GM23338 (cell line): Measurements from ENCODE around the gene C22orf15.

ENCODE experiments used
- CREB1 ChIP-seq: fragments of 250-450 bp; sonication (Bioruptor Pico); IDR thresholded peaks from 2 replicates; pipeline ENCODE4 v1.5.0; 2020; ENCODE audit warnings: low read depth, mild to moderate bottlenecking, moderate library complexity
- CTCF ChIP-seq, 2 experiments: fragments of 200-600 bp in 1 of 2; sonication (generic) in 1 of 2; conservative IDR thresholded peaks; 2 replicates each; pipeline versions ENCODE4 v1.5.1 to v1.6.1; 2016 to 2017; ENCODE audit warnings: antibody characterized with exemption in 2 of 2, low read depth in 2 of 2, mild to moderate bottlenecking in 2 of 2, moderate library complexity in 1 of 2
- ETS1 ChIP-seq: IDR thresholded peaks from 2 replicates; pipeline ENCODE4 v1.6.1; 2016; ENCODE audit warnings: antibody characterized with exemption
- EZH2 ChIP-seq: fragments of 200-600 bp; sonication (generic); IDR thresholded peaks from one replicate; pipeline ENCODE4 v1.8.0; 2017; ENCODE audit warnings: antibody characterized with exemption, mild to moderate bottlenecking, low read depth; ENCODE audit not compliant: unreplicated experiment
- EZH2phosphoT487 ChIP-seq: fragments of 200-600 bp; sonication (generic); IDR thresholded peaks from one replicate; pipeline ENCODE4 v1.8.1; 2018; ENCODE audit warnings: antibody characterized with exemption; ENCODE audit not compliant: unreplicated experiment
- POLR2AphosphoS5 ChIP-seq: IDR thresholded peaks from 2 replicates; pipeline ENCODE4 v1.6.1; 2016; ENCODE audit warnings: antibody characterized with exemption, low read depth
- STAT1 ChIP-seq: IDR thresholded peaks from one replicate; pipeline ENCODE4 v1.6.1; 2016; ENCODE audit warnings: antibody characterized with exemption; ENCODE audit not compliant: unreplicated experiment
- TF ChIP-seq, protein P1 (sequence below): IDR thresholded peaks from one replicate; pipeline ENCODE4 v1.6.1; 2018; ENCODE audit warnings: antibody characterized with exemption; ENCODE audit not compliant: unreplicated experiment
- TF ChIP-seq, protein P2 (sequence below): fragments of 250-450 bp; sonication (Bioruptor Pico); IDR thresholded peaks from 2 replicates; pipeline ENCODE4 v1.5.0; 2020; ENCODE audit warnings: mild to moderate bottlenecking, moderate library complexity

DNA sequence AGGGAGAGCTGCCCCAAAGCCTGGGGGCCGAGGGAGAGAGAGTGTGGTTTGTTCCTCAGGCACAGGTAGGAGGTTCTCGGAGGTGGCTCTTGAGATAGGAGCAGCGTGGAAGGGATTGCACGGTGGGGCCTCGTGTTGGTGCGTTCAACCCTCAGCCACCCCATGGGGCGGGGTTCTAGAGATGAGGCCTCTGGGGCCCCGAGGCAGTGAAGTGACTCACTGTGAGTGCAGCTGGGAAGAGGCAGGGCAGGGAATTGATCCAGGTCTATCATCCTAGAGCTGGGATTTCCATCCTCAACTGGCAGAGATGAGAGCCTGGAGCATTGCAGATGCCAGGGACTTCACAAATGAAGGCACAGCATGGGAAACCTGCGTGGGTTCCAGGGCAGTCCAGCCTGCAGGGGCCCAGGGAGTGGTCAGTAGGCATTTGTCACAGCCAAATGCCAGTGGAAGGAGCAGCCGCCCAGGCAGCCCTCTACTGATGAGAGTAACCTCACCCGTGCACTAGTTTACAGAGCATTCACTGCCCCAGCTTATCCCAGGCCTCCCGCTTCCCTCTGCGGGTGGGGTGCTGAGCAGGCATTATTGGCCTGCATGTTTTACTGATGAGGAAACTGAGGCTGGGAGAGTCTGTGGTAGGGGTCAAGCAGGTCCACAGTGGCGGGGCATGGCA is 18.9 kb downstream of the C22orf15 start:
- no peak for TF ChIP-seq POLR2AphosphoS5
- TF ChIP-seq, protein P1, sequence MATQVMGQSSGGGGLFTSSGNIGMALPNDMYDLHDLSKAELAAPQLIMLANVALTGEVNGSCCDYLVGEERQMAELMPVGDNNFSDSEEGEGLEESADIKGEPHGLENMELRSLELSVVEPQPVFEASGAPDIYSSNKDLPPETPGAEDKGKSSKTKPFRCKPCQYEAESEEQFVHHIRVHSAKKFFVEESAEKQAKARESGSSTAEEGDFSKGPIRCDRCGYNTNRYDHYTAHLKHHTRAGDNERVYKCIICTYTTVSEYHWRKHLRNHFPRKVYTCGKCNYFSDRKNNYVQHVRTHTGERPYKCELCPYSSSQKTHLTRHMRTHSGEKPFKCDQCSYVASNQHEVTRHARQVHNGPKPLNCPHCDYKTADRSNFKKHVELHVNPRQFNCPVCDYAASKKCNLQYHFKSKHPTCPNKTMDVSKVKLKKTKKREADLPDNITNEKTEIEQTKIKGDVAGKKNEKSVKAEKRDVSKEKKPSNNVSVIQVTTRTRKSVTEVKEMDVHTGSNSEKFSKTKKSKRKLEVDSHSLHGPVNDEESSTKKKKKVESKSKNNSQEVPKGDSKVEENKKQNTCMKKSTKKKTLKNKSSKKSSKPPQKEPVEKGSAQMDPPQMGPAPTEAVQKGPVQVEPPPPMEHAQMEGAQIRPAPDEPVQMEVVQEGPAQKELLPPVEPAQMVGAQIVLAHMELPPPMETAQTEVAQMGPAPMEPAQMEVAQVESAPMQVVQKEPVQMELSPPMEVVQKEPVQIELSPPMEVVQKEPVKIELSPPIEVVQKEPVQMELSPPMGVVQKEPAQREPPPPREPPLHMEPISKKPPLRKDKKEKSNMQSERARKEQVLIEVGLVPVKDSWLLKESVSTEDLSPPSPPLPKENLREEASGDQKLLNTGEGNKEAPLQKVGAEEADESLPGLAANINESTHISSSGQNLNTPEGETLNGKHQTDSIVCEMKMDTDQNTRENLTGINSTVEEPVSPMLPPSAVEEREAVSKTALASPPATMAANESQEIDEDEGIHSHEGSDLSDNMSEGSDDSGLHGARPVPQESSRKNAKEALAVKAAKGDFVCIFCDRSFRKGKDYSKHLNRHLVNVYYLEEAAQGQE, result no peak
- TF ChIP-seq CTCF (conservative IDR thresholded peaks at IDR 0.05; ENCODE audit: low read depth in 2 of 2), result no peak
- TF ChIP-seq EZH2, result no peak
- TF ChIP-seq, protein P2, sequence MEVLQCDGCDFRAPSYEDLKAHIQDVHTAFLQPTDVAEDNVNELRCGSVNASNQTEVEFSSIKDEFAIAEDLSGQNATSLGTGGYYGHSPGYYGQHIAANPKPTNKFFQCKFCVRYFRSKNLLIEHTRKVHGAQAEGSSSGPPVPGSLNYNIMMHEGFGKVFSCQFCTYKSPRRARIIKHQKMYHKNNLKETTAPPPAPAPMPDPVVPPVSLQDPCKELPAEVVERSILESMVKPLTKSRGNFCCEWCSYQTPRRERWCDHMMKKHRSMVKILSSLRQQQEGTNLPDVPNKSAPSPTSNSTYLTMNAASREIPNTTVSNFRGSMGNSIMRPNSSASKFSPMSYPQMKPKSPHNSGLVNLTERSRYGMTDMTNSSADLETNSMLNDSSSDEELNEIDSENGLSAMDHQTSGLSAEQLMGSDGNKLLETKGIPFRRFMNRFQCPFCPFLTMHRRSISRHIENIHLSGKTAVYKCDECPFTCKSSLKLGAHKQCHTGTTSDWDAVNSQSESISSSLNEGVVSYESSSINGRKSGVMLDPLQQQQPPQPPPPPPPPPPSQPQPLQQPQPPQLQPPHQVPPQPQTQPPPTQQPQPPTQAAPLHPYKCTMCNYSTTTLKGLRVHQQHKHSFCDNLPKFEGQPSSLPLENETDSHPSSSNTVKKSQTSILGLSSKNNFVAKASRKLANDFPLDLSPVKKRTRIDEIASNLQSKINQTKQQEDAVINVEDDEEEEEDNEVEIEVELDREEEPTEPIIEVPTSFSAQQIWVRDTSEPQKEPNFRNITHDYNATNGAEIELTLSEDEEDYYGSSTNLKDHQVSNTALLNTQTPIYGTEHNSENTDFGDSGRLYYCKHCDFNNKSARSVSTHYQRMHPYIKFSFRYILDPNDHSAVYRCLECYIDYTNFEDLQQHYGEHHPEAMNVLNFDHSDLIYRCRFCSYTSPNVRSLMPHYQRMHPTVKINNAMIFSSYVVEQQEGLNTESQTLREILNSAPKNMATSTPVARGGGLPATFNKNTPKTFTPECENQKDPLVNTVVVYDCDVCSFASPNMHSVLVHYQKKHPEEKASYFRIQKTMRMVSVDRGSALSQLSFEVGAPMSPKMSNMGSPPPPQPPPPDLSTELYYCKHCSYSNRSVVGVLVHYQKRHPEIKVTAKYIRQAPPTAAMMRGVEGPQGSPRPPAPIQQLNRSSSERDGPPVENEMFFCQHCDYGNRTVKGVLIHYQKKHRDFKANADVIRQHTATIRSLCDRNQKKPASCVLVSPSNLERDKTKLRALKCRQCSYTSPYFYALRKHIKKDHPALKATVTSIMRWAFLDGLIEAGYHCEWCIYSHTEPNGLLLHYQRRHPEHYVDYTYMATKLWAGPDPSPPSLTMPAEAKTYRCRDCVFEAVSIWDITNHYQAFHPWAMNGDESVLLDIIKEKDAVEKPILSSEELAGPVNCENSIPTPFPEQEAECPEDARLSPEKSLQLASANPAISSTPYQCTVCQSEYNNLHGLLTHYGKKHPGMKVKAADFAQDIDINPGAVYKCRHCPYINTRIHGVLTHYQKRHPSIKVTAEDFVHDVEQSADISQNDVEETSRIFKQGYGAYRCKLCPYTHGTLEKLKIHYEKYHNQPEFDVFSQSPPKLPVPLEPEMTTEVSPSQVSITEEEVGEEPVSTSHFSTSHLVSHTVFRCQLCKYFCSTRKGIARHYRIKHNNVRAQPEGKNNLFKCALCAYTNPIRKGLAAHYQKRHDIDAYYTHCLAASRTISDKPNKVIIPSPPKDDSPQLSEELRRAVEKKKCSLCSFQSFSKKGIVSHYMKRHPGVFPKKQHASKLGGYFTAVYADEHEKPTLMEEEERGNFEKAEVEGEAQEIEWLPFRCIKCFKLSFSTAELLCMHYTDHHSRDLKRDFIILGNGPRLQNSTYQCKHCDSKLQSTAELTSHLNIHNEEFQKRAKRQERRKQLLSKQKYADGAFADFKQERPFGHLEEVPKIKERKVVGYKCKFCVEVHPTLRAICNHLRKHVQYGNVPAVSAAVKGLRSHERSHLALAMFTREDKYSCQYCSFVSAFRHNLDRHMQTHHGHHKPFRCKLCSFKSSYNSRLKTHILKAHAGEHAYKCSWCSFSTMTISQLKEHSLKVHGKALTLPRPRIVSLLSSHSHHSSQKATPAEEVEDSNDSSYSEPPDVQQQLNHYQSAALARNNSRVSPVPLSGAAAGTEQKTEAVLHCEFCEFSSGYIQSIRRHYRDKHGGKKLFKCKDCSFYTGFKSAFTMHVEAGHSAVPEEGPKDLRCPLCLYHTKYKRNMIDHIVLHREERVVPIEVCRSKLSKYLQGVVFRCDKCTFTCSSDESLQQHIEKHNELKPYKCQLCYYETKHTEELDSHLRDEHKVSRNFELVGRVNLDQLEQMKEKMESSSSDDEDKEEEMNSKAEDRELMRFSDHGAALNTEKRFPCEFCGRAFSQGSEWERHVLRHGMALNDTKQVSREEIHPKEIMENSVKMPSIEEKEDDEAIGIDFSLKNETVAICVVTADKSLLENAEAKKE (CRISPR knock-in tag), result no peak
- TF ChIP-seq EZH2phosphoT487, result no peak
- TF ChIP-seq CREB1 (CRISPR knock-in tag), result no peak
- no peak for TF ChIP-seq ETS1
- no peak for TF ChIP-seq STAT1
